Liver (tissue), 3 donors: ENCODE measurements around the gene UQCC3.

ENCODE experiments used
- CTCF ChIP-seq: fragments of 150-350 bp; IDR thresholded peaks from 2 replicates; pipeline ENCODE4 v1.5.1; 2017; ENCODE audit warnings: improper control_type of control experiment, low read depth, low read length; ENCODE audit not compliant: missing input control
- RAD21 ChIP-seq, 2 donors: IDR thresholded peaks; 2 replicates each; pipeline ENCODE4 v1.6.1; 2016; ENCODE audit warnings: antibody characterized with exemption in 2 of 2, mild to moderate bottlenecking in 2 of 2
- donor health status: healthy.
- donor health status: healthy.

DNA sequence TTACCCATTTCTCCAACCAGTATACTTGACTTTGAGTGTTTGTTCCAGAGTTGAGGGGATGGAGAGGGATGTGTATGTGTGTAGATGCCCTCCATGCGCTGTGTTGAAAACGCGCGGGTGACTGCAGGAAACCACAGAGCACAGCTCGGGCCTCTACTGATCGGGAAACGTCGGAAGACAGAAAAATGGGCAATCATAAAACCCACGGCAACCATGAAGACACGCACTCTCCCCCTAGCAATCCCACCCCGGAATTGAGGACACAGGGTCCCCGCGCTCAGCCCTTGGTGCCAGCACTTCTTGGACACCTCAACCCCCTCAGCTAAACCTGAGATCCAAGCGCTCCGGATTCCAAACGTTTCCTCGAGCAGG lies 251 bp upstream of the UQCC3 start:
- TF ChIP-seq RAD21 (IDR thresholded peaks at IDR 0.05) (no peak), CTCF (no peak)
